Ishikawa (cell line): ENCODE results near the gene MYL5.

Experiments used
- CEBPB ChIP-seq: IDR thresholded peaks from 2 replicates; pipeline ENCODE4 v1.6.1; 2012
- EGR1 ChIP-seq: IDR thresholded peaks from 2 replicates; pipeline ENCODE4 v1.6.1; 2012
- EP300 ChIP-seq: IDR thresholded peaks from 2 replicates; pipeline ENCODE4 v1.6.1; 2012; ENCODE audit warnings: borderline replicate concordance
- FOXM1 ChIP-seq: IDR thresholded peaks from 2 replicates; pipeline ENCODE4 v1.6.1; 2012; ENCODE audit warnings: low read depth, borderline replicate concordance
- NFIC ChIP-seq: IDR thresholded peaks from 2 replicates; pipeline ENCODE4 v1.6.1; 2012
- RAD21 ChIP-seq: IDR thresholded peaks from 2 replicates; pipeline ENCODE4 v1.6.1; 2012; ENCODE audit warnings: low read depth
- TAF1 ChIP-seq: IDR thresholded peaks from 2 replicates; pipeline ENCODE4 v1.6.1; 2012; ENCODE audit warnings: low read depth, mild to moderate bottlenecking
- TCF12 ChIP-seq: IDR thresholded peaks from 2 replicates; pipeline ENCODE4 v1.6.1; 2012; ENCODE audit warnings: low read depth
- TEAD4 ChIP-seq: IDR thresholded peaks from 2 replicates; pipeline ENCODE4 v1.6.1; 2012
- ZBTB7A ChIP-seq: IDR thresholded peaks from 2 replicates; pipeline ENCODE4 v1.6.1; 2012; ENCODE audit warnings: low read depth
- TF ChIP-seq, protein P1 (sequence below): IDR thresholded peaks from 2 replicates; pipeline ENCODE4 v1.6.1; 2012
- TF ChIP-seq, protein P2 (sequence below): IDR thresholded peaks from 2 replicates; pipeline ENCODE4 v1.6.1; 2012; ENCODE audit warnings: low read depth, mild to moderate bottlenecking
- TF ChIP-seq, protein P3 (sequence below): IDR thresholded peaks from 2 replicates; pipeline ENCODE4 v1.6.1; 2012

DNA sequence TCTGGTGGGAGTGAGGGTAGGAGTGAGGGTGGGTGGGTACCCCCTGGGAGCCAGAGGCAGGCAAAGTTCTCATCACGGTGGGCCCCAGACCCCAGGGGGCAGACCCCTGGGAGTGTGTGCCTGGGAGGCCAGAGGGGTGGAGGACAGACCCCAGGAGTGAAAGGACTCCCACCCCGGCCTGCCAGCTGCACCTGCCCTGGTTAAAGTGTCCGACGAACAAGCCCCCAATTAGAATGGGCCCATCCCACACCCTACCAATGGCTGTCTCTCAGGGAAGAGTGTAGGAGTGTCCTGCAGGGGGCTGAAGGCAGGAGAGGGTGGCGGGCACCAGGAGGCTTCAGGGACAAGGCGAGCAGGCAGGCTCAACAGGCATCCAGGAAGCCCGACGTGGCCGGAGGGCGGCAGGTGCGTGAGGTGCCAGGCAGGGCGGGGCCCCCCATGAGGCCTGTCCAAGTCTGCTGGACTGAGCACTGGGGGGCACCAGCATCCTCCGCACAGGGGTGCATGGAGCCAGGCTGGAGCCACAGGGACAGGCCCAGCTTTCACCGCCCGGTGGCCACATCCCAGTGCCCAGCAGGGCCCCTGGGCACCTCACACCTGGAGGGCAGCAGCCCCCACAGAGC is 40.3 kb upstream of the MYL5 start:
- no peak for TF ChIP-seq EP300
- TF ChIP-seq, protein P1, sequence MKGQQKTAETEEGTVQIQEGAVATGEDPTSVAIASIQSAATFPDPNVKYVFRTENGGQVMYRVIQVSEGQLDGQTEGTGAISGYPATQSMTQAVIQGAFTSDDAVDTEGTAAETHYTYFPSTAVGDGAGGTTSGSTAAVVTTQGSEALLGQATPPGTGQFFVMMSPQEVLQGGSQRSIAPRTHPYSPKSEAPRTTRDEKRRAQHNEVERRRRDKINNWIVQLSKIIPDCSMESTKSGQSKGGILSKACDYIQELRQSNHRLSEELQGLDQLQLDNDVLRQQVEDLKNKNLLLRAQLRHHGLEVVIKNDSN = no peak
- no peak for TF ChIP-seq CEBPB
- TF ChIP-seq EGR1 = no peak
- no peak for TF ChIP-seq ZBTB7A
- no peak for TF ChIP-seq NFIC
- TF ChIP-seq TEAD4 = no peak
- TF ChIP-seq TAF1 = no peak
- TF ChIP-seq, protein P2, sequence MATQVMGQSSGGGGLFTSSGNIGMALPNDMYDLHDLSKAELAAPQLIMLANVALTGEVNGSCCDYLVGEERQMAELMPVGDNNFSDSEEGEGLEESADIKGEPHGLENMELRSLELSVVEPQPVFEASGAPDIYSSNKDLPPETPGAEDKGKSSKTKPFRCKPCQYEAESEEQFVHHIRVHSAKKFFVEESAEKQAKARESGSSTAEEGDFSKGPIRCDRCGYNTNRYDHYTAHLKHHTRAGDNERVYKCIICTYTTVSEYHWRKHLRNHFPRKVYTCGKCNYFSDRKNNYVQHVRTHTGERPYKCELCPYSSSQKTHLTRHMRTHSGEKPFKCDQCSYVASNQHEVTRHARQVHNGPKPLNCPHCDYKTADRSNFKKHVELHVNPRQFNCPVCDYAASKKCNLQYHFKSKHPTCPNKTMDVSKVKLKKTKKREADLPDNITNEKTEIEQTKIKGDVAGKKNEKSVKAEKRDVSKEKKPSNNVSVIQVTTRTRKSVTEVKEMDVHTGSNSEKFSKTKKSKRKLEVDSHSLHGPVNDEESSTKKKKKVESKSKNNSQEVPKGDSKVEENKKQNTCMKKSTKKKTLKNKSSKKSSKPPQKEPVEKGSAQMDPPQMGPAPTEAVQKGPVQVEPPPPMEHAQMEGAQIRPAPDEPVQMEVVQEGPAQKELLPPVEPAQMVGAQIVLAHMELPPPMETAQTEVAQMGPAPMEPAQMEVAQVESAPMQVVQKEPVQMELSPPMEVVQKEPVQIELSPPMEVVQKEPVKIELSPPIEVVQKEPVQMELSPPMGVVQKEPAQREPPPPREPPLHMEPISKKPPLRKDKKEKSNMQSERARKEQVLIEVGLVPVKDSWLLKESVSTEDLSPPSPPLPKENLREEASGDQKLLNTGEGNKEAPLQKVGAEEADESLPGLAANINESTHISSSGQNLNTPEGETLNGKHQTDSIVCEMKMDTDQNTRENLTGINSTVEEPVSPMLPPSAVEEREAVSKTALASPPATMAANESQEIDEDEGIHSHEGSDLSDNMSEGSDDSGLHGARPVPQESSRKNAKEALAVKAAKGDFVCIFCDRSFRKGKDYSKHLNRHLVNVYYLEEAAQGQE = no peak
- TF ChIP-seq, protein P3, sequence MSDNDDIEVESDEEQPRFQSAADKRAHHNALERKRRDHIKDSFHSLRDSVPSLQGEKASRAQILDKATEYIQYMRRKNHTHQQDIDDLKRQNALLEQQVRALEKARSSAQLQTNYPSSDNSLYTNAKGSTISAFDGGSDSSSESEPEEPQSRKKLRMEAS = no peak
- no peak for TF ChIP-seq RAD21
- TF ChIP-seq FOXM1 = no peak
- TF ChIP-seq TCF12 = no peak
